ENCODE results near the gene RNASE9.

- TF ChIP-seq CTCF (IDR thresholded peaks at IDR 0.05; ENCODE audit: low read depth, low read length) (no peak), MAX (IDR thresholded peaks at IDR 0.05; ENCODE audit: low read depth, low read length) (no peak), POLR2A (IDR thresholded peaks at IDR 0.05; ENCODE audit: extremely low read depth, insufficient read length) (no peak)
Observed at GRCh38 chr14:20560961-20561360, at the start of gene RNASE9.

Data from NB4 (cell line).